PC-9 (cell line): Measurements from ENCODE around the gene PCARE.

ENCODE experiments used
- EZH2 ChIP-seq: fragments of 200-600 bp; sonication (generic); IDR thresholded peaks from 2 replicates; pipeline ENCODE4 v1.8.0; 2017; ENCODE audit warnings: antibody characterized with exemption, low read depth
- TF ChIP-seq, protein P1 (sequence below): fragments of 200-600 bp; sonication (generic); conservative IDR thresholded peaks from 2 replicates; pipeline ENCODE4 v1.6.1; 2017; ENCODE audit warnings: mixed run types, antibody characterized with exemption, mild to moderate bottlenecking, moderate library complexity

- TF ChIP-seq, protein P1, sequence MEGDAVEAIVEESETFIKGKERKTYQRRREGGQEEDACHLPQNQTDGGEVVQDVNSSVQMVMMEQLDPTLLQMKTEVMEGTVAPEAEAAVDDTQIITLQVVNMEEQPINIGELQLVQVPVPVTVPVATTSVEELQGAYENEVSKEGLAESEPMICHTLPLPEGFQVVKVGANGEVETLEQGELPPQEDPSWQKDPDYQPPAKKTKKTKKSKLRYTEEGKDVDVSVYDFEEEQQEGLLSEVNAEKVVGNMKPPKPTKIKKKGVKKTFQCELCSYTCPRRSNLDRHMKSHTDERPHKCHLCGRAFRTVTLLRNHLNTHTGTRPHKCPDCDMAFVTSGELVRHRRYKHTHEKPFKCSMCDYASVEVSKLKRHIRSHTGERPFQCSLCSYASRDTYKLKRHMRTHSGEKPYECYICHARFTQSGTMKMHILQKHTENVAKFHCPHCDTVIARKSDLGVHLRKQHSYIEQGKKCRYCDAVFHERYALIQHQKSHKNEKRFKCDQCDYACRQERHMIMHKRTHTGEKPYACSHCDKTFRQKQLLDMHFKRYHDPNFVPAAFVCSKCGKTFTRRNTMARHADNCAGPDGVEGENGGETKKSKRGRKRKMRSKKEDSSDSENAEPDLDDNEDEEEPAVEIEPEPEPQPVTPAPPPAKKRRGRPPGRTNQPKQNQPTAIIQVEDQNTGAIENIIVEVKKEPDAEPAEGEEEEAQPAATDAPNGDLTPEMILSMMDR: no peak
- no peak for TF ChIP-seq EZH2
These were observed 51.1 kb downstream of the PCARE start for GRCh38 chr2:29023188-29023587.
